Activated naive CD4-positive, alpha-beta T cell treated with Interleukin-2 at 50 U/mL for 16 hours (primary cell): ENCODE data around the gene EPHA10.

Experiments used
- DNase-seq: peaks from one replicate; pipeline ENCODE4 v3.0.0-alpha.2; 2020

The EPHA10 gene

DNA sequence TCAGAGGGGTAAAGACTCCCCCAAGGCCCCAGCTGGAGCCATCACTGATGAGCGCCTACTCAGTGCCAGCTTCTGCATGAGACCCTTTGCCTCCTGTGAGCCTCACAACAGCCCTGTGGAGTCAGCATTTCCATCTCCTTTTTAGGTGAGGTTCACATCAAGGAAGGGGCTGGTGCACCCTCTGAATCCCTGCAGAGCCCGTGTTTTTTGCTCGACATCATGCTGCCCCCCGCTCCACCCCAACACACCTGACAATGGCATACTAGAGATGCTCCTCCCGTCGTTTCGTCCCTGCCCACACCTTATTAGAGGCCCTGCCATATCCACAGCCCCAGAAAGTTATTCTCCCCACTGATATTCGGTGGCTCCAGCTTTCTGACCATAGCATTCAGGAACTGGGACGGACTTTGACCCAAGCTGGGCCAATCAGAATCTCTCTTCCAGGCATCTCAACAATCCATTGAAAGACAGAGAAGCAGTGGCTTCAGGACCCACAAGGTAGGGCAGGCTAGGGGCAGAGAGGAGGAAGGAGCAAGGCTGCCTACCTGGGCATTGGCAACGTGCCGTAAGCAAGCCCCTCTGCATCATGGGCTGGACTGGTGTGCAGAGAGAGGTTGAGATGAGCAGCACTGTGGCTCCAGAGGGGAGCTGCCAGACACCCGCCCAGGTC is 32.7 kb downstream of the EPHA10 start:
- DNase-seq: no peak

DNA sequence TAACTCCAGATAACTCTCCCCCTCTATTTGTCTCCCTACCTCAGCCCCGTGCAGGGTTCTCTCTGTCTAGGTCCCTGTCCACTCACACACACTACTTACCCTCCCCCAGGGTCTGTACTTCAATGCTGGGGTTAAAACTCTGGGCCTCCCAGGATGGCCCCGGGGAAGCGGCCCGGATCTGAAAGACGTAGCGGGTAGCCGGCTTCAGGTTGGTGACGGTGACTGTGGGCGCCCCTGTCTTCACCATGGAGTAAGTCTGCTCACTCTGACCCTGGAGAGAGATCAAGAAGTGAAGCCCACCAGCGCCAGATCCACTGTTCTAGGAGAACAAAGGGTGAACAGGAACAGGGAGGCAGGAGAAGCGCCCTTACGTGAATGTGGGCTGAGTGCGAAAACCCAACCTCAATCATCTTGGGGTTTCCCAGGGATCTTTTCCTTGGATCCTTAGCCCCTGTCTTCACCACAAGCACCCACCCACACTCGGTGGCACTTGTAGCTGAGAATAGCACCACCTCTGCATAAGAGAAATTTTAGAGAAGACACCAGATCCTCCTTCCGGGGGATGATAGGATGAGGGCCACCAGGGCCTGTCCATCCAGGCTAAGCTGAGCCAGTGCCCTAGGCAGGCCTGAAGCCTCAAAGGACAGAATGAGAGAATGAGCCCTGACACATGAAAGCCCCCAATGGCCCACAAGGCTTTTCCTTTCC is 33.5 kb downstream of the EPHA10 start:
- no peak for DNase-seq

- no peak for DNase-seq
Observed at GRCh38 chr1:37730376-37730775, 34.5 kb downstream of the EPHA10 start.

DNA sequence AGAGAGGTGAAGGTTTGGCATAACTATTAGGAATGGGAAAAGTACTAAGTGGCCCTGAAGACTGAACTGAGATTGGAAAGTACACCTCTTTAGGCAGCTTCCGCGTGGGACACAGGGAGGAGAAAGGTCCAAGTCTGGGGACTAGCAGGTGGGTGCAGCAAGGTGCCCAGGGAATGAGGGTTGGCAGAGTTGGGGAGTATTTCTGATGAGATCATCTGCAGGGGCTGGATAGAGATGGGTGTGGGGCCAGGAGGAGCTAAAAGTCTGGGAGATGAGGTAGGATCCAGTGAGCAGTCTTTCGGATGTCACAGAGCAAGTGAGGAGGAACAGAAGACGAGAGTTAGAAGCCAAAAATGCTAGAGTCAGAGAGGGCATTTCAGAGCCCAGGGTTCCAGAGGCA is 36.5 kb downstream of the EPHA10 start:
- no peak for DNase-seq

GRCh38 chr1:37726751-37727585 is 38.0 kb downstream of the EPHA10 start:
- no peak for DNase-seq

DNA sequence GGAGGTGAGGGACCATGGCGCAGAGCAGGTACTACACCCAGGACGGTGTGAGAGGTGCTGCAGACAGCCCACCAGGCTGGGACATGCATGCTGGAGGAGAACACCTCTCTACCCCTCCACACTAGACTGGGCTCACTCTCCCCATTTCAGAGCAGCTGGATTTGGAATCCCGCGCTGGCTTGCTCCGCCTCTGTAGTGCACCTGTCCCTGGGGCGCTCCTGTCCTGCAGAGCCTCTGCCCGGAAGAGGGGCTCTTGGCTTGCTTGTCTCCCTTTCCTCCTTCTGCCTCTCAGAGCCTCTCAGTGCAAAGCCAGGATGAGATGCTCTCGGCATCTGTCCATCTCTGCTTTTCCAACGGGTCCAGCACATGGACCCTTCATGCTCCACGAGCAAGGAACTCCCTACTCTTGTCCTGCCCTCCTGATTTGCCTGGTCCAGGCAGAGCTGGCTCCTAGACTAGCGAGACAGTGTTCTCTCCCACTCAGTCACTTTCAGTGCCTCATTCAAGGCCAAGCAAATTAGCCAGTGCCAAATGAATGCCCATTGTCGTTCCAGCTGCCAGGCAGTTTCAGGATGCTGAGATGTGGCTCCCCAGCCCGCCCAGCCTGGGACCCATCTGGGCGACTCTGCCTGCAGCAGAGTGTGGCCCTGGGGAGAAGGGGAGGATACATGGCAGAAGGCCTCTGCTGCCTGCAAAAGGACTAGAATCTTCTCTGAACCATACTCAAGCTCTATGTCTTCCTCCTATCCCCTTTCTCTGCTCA is 38.9 kb downstream of the EPHA10 start:
- DNase-seq: no peak

GRCh38 chr1:37724575-37724974 is 40.3 kb downstream of the EPHA10 start:
- no peak for DNase-seq

DNA sequence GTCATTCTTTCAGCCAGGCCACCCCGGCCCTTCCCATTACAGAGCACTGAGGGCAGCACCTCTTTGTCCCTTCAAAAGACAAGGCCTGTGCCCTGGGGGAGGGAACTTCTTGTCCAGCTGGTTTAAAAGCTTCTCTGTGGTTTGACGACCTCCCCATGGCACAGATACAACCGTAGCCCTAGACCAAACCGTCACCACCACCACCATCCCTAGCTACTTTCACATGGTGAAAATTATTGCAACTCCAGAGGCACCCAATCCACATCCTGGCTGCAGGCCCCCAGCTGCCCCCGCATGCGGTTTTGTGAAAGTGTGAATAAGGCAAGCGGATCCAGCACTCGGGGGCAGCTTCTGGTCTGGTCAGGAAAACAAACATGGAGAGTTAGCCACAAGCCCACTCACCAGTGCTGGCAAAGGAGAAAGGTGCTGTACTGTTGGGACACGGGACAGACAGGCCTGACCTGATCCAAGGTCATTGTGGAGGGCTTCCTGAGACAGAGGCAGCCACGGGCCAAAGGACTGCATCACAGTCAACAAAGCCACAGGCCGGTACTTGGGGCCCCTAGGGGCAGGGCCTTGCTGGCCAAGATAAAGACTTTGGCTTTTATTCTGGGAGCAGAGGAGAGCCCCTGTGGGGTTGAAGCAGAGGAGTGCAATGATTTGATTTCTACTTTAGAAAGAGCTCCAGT is 41.4 kb downstream of the EPHA10 start:
- DNase-seq: no peak

GRCh38 chr1:37723072-37723389 is 41.9 kb downstream of the EPHA10 start:
- no peak for DNase-seq

GRCh38 chr1:37722181-37723071 is 42.5 kb downstream of the EPHA10 start:
- no peak for DNase-seq

GRCh38 chr1:37721565-37721964 is 43.4 kb downstream of the EPHA10 start:
- no peak for DNase-seq

GRCh38 chr1:37720231-37721130 is 44.4 kb downstream of the EPHA10 start:
- DNase-seq: no peak

GRCh38 chr1:37719572-37720195 is 45.2 kb downstream of the EPHA10 start:
- no peak for DNase-seq

GRCh38 chr1:37718901-37719571 is 45.9 kb downstream of the EPHA10 start:
- DNase-seq: no peak

DNA sequence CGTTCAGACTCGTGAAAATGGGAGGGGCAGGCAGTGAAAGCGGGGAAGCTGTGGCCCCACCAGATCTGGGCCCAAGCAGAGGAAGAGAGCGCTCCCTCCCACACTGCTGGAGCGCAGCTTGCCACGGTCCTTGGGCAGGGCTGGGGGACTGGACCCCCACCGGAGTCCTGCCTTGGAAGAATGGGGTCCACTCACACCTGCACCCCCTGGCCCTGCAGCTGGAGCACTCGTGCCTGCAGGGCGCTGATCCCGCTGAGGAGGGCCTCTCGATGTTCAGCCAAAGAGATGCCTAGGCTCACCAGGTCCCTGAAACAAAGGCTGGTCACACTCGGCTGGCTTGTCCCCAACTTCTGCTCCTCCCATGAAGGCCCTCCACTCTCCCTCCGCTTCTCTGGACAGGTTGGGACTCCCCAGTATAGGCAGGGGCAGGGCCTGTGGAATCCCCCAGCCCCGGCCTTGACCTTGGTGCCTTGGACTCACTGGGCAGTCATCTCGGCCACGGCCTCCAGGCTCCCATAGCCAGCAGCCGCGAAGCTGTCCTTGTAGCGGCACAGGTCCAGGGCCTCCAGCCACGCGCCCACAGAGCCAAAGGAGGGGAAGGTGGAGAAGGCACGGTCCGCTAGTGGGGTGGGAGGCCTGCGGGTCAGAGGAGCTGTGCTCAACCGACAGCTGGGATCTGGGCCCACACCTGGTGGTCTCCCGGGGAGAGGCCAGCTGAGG is 46.6 kb downstream of the EPHA10 start:
- DNase-seq: no peak

GRCh38 chr1:37717631-37718030 is 47.3 kb downstream of the EPHA10 start:
- no peak for DNase-seq

GRCh38 chr1:37716321-37716720 is 48.6 kb downstream of the EPHA10 start:
- DNase-seq: no peak

DNA sequence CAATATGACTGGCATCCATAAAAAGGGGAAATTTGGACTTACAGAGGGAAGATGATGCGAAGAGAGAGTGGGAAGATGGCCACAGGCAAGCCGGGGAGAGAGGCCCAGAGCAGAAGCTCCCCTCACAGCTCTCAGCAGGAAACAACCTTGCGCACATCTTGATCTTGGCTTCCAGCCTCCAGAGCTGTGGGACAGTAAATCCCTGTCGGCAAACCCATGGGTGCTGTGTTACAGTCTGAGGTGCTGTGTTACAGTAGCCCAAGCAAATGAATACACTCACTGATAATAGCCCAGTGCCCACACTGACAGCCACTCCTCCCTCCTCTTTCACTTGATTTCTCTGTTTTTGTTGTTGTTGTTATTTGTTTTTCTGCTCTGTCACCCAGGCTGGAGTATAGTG is 50.2 kb downstream of the EPHA10 start:
- DNase-seq: no peak

DNA sequence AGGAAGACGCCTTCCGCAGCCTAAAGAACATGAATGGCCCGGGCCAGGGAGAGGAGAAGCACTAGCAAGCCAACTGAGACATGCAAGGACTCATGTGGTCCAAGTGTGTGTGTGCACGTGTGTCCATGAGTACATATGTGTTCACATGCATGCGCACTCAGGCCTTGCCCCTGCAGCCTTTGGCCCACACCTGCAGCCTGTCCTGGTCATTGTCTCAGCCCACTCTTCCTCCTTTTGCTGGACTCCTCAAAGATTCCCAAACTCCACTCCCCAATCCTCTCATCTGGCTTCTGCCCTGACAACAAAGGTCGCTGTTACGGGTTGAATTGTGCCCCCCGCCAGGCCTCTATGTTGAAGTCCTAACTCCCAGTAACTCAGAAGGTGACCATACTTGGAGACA is 50.7 kb downstream of the EPHA10 start:
- DNase-seq: no peak
